GM12878 (cell line): ENCODE data around the gene COL1A1. TPM values are rescaled to one million over a fixed set of nuclear protein-coding genes. Genes with fewer than 3 reads are reported as not detected.

Experiments used
- ATAC-seq: fragments of 200-7000 bp; cut with Tn5 transposase; 3 replicates; pipeline ENCODE4 v1.9.1; 2020; ENCODE audit warnings: mild to moderate bottlenecking, moderate library complexity
- BruUV-seq: library from RNA; stranded (reverse); fragments of 400-500 nt; replicated peaks from 2 replicates; lab custom pipeline; 2021; lab: Mats Ljungman, UMichigan
- CTCF ChIA-PET: fragments of 300-600 bp; sonication (Branson Sonifier 250); formaldehyde crosslinking; extraction: SDS; loops from one replicate; lab custom pipeline; 2021; ENCODE audit warnings: inconsistent platforms; lab: Yijun Ruan, JAX
- POLR2A ChIA-PET: fragments of 350-600 bp; formaldehyde crosslinking; extraction: SDS; loops from one replicate; lab custom pipeline; 2021; ENCODE audit warnings: inconsistent platforms; lab: Charles Lee
- RAD21 ChIA-PET: fragments of 300-600 bp; sonication (Branson Sonifier 250); formaldehyde crosslinking; loops from one replicate; lab custom pipeline; 2023; ENCODE audit warnings: antibody characterized with exemption; ENCODE audit not compliant: unreplicated experiment; lab: Charles Lee
- SMC1A ChIA-PET: fragments of 300-600 bp; sonication (Branson Sonifier 250); formaldehyde crosslinking; loops from one replicate; lab custom pipeline; 2023; ENCODE audit not compliant: unreplicated experiment, uncharacterized antibody; lab: Charles Lee
- DNase-seq: peaks from one replicate; pipeline ENCODE4 v3.0.0-alpha.2; 2011; ENCODE audit warnings: low read depth, low spot score
- FAIRE-seq: peaks from 3 replicates; lab custom pipeline; 2011; peaks lifted over from hg19 to GRCh38; lab: Jason Lieb, UNC
- H2AFZ ChIP-seq: 2 replicates; pipeline ENCODE4 v1.6.0; 2011; ENCODE audit warnings: low read depth, low read length, control low read depth; ENCODE audit not compliant: control insufficient read depth
- H3K27ac ChIP-seq: 2 replicates; pipeline ENCODE4 v1.5.1; 2011; ENCODE audit warnings: control low read depth; ENCODE audit not compliant: control insufficient read depth, insufficient read depth
- H3K27me3 ChIP-seq, 2 experiments: replicated peaks in 1 of 2; 2 replicates each; pipeline versions ENCODE4 v1.6.0 to v1.6.1; 2011; ENCODE audit warnings: low read length in 1 of 2; ENCODE audit not compliant: control insufficient read depth in 2 of 2, insufficient read depth in 2 of 2
- H3K36me3 ChIP-seq, 2 experiments: 2 replicates each; pipeline ENCODE4 v1.5.1; 2011; ENCODE audit warnings: low read length in 1 of 2; ENCODE audit not compliant: control insufficient read depth in 2 of 2, insufficient read depth in 2 of 2
- H3K4me1 ChIP-seq: 2 replicates; pipeline ENCODE4 v1.6.1; 2011; ENCODE audit warnings: mild to moderate bottlenecking, low read length, moderate library complexity, mixed read lengths; ENCODE audit not compliant: control insufficient read depth, insufficient read depth
- H3K4me2 ChIP-seq: 2 replicates; pipeline ENCODE4 v1.6.0; 2011; ENCODE audit warnings: control low read depth; ENCODE audit not compliant: control insufficient read depth, insufficient read depth
- H3K4me3 ChIP-seq: fragments of 200-600 bp; sonication (generic); 2 replicates; pipeline ENCODE4 v1.5.1; 2016
- H3K79me2 ChIP-seq: 2 replicates; pipeline ENCODE4 v1.6.0; 2011; ENCODE audit warnings: low read length; ENCODE audit not compliant: control insufficient read depth, insufficient read depth
- H3K9ac ChIP-seq: 2 replicates; pipeline ENCODE4 v1.8.0; 2011; ENCODE audit warnings: low read length, control low read depth, mixed read lengths; ENCODE audit not compliant: control insufficient read depth, insufficient read depth
- H3K9me3 ChIP-seq: replicated peaks from 3 replicates; pipeline ENCODE4 v1.5.1; 2011; ENCODE audit warnings: mild to moderate bottlenecking, low read length; ENCODE audit not compliant: control insufficient read depth, insufficient read depth
- H4K20me1 ChIP-seq: 2 replicates; pipeline ENCODE4 v1.6.0; 2011; ENCODE audit not compliant: control insufficient read depth, insufficient read depth
- ATF7 ChIP-seq: fragments of 450-650 bp; IDR thresholded peaks from 2 replicates; pipeline ENCODE4 v1.6.1; 2016; ENCODE audit warnings: low read depth, mild to moderate bottlenecking
- CBX3 ChIP-seq: fragments of 200-600 bp; sonication (generic); IDR thresholded peaks from 2 replicates; pipeline ENCODE4 v1.6.1; 2016; ENCODE audit warnings: low read depth, borderline replicate concordance
- CREM ChIP-seq: IDR thresholded peaks from 2 replicates; pipeline ENCODE4 v1.6.1; 2014; ENCODE audit warnings: antibody characterized with exemption, low read depth
- EED ChIP-seq: sonication (generic); IDR thresholded peaks from 2 replicates; pipeline ENCODE4 v1.6.1; 2016; ENCODE audit warnings: antibody characterized with exemption, low read depth
- FOXM1 ChIP-seq: IDR thresholded peaks from 2 replicates; pipeline ENCODE4 v1.6.1; 2012; ENCODE audit warnings: low read depth, mild to moderate bottlenecking, inconsistent platforms, low read length, moderate library complexity
- GATAD2B ChIP-seq: fragments of 450-650 bp; conservative IDR thresholded peaks from 2 replicates; pipeline ENCODE4 v1.6.1; 2017; ENCODE audit warnings: low read depth, mild to moderate bottlenecking, moderate library complexity
- JUND ChIP-seq: IDR thresholded peaks from 2 replicates; pipeline ENCODE4 v1.6.1; 2012; ENCODE audit warnings: low read depth, mild to moderate bottlenecking, low read length, improper control_type of control experiment, moderate library complexity
- KDM1A ChIP-seq: fragments of 200-600 bp; sonication (generic); IDR thresholded peaks from 2 replicates; pipeline ENCODE4 v1.6.1; 2016; ENCODE audit warnings: borderline replicate concordance
- NFIC ChIP-seq: IDR thresholded peaks from 2 replicates; pipeline ENCODE4 v1.6.1; 2012; ENCODE audit warnings: low read depth, mild to moderate bottlenecking, inconsistent platforms, low read length, moderate library complexity
- PAX5 ChIP-seq: IDR thresholded peaks from 2 replicates; pipeline ENCODE4 v1.6.1; 2011; ENCODE audit warnings: low read depth, low read length, borderline replicate concordance
- POLR2A ChIP-seq: IDR thresholded peaks from 2 replicates; pipeline ENCODE4 v1.6.1; 2011; ENCODE audit warnings: low read depth, mild to moderate bottlenecking, low read length
- RAD21 ChIP-seq: IDR thresholded peaks from 2 replicates; pipeline ENCODE4 v1.6.1; 2011; ENCODE audit warnings: mild to moderate bottlenecking, low read depth, low read length, moderate library complexity; ENCODE audit not compliant: insufficient read depth
- RUNX3 ChIP-seq: IDR thresholded peaks from 2 replicates; pipeline ENCODE4 v1.6.1; 2012; ENCODE audit warnings: low read length, inconsistent platforms
- SIN3A ChIP-seq: IDR thresholded peaks from 2 replicates; pipeline ENCODE4 v1.6.1; 2012; ENCODE audit warnings: low read depth, low read length, improper control_type of control experiment
- SMAD1 ChIP-seq: fragments of 450-650 bp; IDR thresholded peaks from 2 replicates; pipeline ENCODE4 v1.6.1; 2018; ENCODE audit warnings: mild to moderate bottlenecking, low read depth; ENCODE audit not compliant: partially characterized antibody
- TBL1XR1 ChIP-seq: IDR thresholded peaks from 2 replicates; pipeline ENCODE4 v1.6.1; 2012; ENCODE audit warnings: low read depth, low read length, improper control_type of control experiment
- TCF7 ChIP-seq: IDR thresholded peaks from 2 replicates; pipeline ENCODE4 v1.6.1; 2014; ENCODE audit warnings: antibody characterized with exemption, borderline replicate concordance
- ZNF384 ChIP-seq: IDR thresholded peaks from 2 replicates; pipeline ENCODE4 v1.6.1; 2012; ENCODE audit warnings: low read depth, mild to moderate bottlenecking, low read length, improper control_type of control experiment, borderline replicate concordance
- WGBS: methylation state at CpG from one replicate; pipeline ENCODE4 v1.1.6; 2016; ENCODE audit warnings: low lambda C conversion rate; ENCODE audit not compliant: insufficient replicate concordance, insufficient coverage; ENCODE audit errors: missing lambda C conversion rate; 5-methylcytosine and 5-hydroxymethylcytosine counted together
- in situ Hi-C: fragments of 300-500 bp; cut with MboI; formaldehyde crosslinking; loops from 9 replicates; pipeline ENCODE4 v1.14.3; 2018; ENCODE audit warnings: mixed read lengths
- intact Hi-C: fragments of 100-400 bp; cut with micrococcal nuclease; formaldehyde crosslinking; loops from one replicate; pipeline ENCODE4 v1.14.2; 2022; ENCODE audit not compliant: unreplicated experiment
- polyA plus RNA-seq, 11 experiments: library from polyadenylated mRNA; depleted of rRNA in 4 of 11; unstranded in 6 of 11; stranded (reverse) in 5 of 11; fragments of >200 nt; fragmentation: Nextera tagmentation in 4 of 11; fragmentation: Illumina TruSeq in 1 of 11; extraction: Ambion mirVana in 4 of 11; extraction: Trizol in 1 of 11; gene quantifications; 1 replicate in 1 of 11; 2 replicates in 10 of 11; pipeline versions ENCODE4 v1.2.1 to v1.2.3, GENCODE V29; 2011 to 2016; ENCODE audit warnings: inconsistent platforms in 2 of 11, missing spikeins in 2 of 11, low read depth in 1 of 11
- total RNA-seq, 4 experiments: library from RNA; depleted of rRNA in 3 of 4; stranded (reverse); fragments of >200 nt in 3 of 4; fragmentation: Illumina TruSeq in 1 of 4; extraction: Trizol in 1 of 4; gene quantifications; 2 replicates each; pipeline versions ENCODE4 v1.2.1 to v1.2.3, GENCODE V29; 2013 to 2021
- TF ChIP-seq, protein P1 (sequence below): fragments of 450-650 bp; IDR thresholded peaks from 2 replicates; pipeline ENCODE4 v1.6.1; 2017; ENCODE audit warnings: low read depth, mild to moderate bottlenecking, moderate library complexity
- TF ChIP-seq, protein P2 (sequence below): fragments of 450-650 bp; IDR thresholded peaks from 2 replicates; pipeline ENCODE4 v1.6.1; 2017; ENCODE audit warnings: antibody characterized with exemption, mild to moderate bottlenecking, moderate library complexity

Gene COL1A1
- total and polyA plus RNA-seq, 10 of the 15 experiments (the other 5 are each of a cell fraction or from before 2014, with no cell fraction given) = 0.18 to 7.7 (median 2.3) TPM

DNA sequence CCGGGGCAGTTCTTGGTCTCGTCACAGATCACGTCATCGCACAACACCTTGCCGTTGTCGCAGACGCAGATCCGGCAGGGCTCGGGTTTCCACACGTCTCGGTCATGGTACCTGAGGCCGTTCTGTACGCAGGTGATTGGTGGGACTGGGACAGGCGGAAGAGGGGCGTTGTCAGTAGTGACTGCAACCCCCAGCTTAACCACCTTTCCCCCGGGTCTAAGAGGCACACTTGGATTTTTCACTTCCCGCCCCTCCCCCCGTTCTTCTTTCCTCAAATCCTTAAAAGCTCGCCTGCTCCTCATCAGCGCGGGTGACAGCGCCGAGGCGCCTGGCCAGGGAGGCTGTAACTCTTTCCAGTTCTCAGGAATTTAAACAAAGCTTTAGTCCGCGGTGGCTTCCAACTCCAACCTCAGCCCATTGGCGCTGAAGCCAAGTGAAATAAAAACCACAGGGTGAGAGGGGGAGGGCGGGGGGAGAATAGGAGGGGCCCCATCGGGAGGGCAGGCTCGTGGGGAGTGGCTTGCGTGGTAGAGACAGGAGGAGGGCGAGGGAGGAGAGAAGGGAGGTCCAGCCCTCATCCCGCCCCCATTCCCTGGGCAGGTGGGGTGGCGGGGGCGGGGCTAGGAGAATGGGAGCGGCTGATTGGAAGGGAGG, 1.5 kb downstream of the COL1A1 start:
- H3K79me2 ChIP-seq = no peaks in the 10 kb centered on the region
- TSS peak; percentile 83 for BruUV-seq
- CTCF ChIA-PET = interaction anchor here (0.6 to 8.3 kb wide), 41 partner anchors 9 to 1003 kb away, joined by 3 to 294 read pairs (median 6); partner anchors contain the start of genes LRRC59, RSAD1, SGCA and TMEM92
- no peaks in the 10 kb centered on the region for H3K9me3 ChIP-seq
- peak overlapping the region; percentile 72 for H2AFZ ChIP-seq
- no peak overlapping the region for H3K9ac ChIP-seq
- DNase-seq (no peak), FAIRE-seq (no peak), ATAC-seq (peak; percentile 88)
- H4K20me1 ChIP-seq = no peaks in the 10 kb centered on the region
- RAD21 ChIA-PET = interaction anchor here (0.6 to 5.9 kb wide), 37 partner anchors 10 to 991 kb away, joined by 3 to 106 read pairs (median 4); partner anchors contain the start of genes LRRC59, SGCA and TMEM92
- H3K4me2 ChIP-seq = peak overlapping the region; percentile 80
- H3K36me3 ChIP-seq = no peaks in the 10 kb centered on the region
- in situ Hi-C loops (loop anchor here (5.0 to 10.0 kb wide), 2 partner anchors 38 to 95 kb away; no protein-coding TSS in a partner anchor), intact Hi-C loops (loop anchor here (1.0 kb wide), 4 partner anchors 73 to 279 kb away; partner anchors contain the start of gene XYLT2)
- peak overlapping the region; percentile 70 for H3K4me3 ChIP-seq
- POLR2A ChIA-PET = interaction anchor here (0.6 to 1.6 kb wide), 15 partner anchors 10 to 1007 kb away, joined by 3 to 14 read pairs (median 4); partner anchors contain the start of gene TMEM92
- H3K27me3 ChIP-seq = peaks cover 9 to 11% of the 10 kb centered on the region in 2 experiments
- H3K27ac ChIP-seq = no peak overlapping the region
- SMC1A ChIA-PET = interaction anchor here (0.6 to 4.4 kb wide), 24 partner anchors 12 to 280 kb away, joined by 3 to 102 read pairs (median 6); partner anchors contain the start of genes SGCA and TMEM92
- 5% methylated on average over 30 of the region's 36 CpGs for whole genome bisulfite sequencing
- peaks cover 9% of the 10 kb centered on the region for H3K4me1 ChIP-seq
- TF ChIP-seq GATAD2B (peak; percentile 32; the same call in 1 of the 2 replicates), POLR2A (no peak), CBX3 (no peak), SIN3A (peak; percentile 56; the same call in 1 of the 2 replicates), NFIC (no peak), EED (no peak), TCF7 (no peak), JUND (no peak), FOXM1 (no peak), RUNX3 (peak; percentile 65), CREM (peak; percentile 38), TBL1XR1 (no peak), KDM1A (no peak), ZNF384 (no peak), ATF7 (peak; percentile 73), RAD21 (no peak), PAX5 (no peak), SMAD1 (no peak)
- TF ChIP-seq, protein P1, sequence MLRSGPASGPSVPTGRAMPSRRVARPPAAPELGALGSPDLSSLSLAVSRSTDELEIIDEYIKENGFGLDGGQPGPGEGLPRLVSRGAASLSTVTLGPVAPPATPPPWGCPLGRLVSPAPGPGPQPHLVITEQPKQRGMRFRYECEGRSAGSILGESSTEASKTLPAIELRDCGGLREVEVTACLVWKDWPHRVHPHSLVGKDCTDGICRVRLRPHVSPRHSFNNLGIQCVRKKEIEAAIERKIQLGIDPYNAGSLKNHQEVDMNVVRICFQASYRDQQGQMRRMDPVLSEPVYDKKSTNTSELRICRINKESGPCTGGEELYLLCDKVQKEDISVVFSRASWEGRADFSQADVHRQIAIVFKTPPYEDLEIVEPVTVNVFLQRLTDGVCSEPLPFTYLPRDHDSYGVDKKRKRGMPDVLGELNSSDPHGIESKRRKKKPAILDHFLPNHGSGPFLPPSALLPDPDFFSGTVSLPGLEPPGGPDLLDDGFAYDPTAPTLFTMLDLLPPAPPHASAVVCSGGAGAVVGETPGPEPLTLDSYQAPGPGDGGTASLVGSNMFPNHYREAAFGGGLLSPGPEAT = no peak; the same call in 1 of the 2 replicates
- TF ChIP-seq, protein P2, sequence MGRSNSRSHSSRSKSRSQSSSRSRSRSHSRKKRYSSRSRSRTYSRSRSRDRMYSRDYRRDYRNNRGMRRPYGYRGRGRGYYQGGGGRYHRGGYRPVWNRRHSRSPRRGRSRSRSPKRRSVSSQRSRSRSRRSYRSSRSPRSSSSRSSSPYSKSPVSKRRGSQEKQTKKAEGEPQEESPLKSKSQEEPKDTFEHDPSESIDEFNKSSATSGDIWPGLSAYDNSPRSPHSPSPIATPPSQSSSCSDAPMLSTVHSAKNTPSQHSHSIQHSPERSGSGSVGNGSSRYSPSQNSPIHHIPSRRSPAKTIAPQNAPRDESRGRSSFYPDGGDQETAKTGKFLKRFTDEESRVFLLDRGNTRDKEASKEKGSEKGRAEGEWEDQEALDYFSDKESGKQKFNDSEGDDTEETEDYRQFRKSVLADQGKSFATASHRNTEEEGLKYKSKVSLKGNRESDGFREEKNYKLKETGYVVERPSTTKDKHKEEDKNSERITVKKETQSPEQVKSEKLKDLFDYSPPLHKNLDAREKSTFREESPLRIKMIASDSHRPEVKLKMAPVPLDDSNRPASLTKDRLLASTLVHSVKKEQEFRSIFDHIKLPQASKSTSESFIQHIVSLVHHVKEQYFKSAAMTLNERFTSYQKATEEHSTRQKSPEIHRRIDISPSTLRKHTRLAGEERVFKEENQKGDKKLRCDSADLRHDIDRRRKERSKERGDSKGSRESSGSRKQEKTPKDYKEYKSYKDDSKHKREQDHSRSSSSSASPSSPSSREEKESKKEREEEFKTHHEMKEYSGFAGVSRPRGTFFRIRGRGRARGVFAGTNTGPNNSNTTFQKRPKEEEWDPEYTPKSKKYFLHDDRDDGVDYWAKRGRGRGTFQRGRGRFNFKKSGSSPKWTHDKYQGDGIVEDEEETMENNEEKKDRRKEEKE = no peak
